Mucosa of descending colon (tissue), 3 donors: ENCODE measurements around the gene FSTL5. TPM values are rescaled to one million over a fixed set of nuclear protein-coding genes. Genes with fewer than 3 reads are reported as not detected.

Experiments
- ATAC-seq: fragments of 200-7000 bp; cut with Tn5 transposase; one replicate; pipeline ENCODE4 v1.9.1; 2020; ENCODE audit warnings: mild to moderate bottlenecking, moderate library complexity
- DNase-seq, 3 donors: peaks; one replicate each; pipeline ENCODE4 v3.0.0-alpha.2; 2020
- H3K36me3 ChIP-seq: fragments of 200-600 bp; one replicate; pipeline ENCODE4 v1.8.0; 2021; ENCODE audit warnings: low read depth, mild to moderate bottlenecking
- H3K4me1 ChIP-seq: fragments of 200-600 bp; one replicate; pipeline ENCODE4 v1.8.0; 2021; ENCODE audit warnings: low read depth, mild to moderate bottlenecking
- H3K4me3 ChIP-seq: fragments of 200-600 bp; one replicate; pipeline ENCODE4 v1.8.0; 2021; ENCODE audit warnings: mild to moderate bottlenecking
- H3K9me3 ChIP-seq: fragments of 200-600 bp; one replicate; pipeline ENCODE4 v1.8.0; 2021; ENCODE audit warnings: mild to moderate bottlenecking
- intact Hi-C, 2 donors: fragments of 100-400 bp; cut with DNase I in 1 of 2; cut with micrococcal nuclease in 1 of 2; formaldehyde crosslinking; loops; one replicate each; pipeline versions ENCODE4 v1.11.0 to v1.11.1; 2022; cut with DNase I, micrococcal nuclease
- total RNA-seq, 3 donors: library from RNA; stranded (reverse); fragmentation: NEBNext Ultra II Directional in 2 of 3; extraction: Animal tissue kit (Norgen Biotek cat#: 25700) in 2 of 3; gene quantifications; one replicate each; pipeline versions ENCODE4 v1.2.1 to v1.2.4, GENCODE V29; 2021 to 2023
- TF ChIP-seq, protein P1 (sequence below): fragments of 200-600 bp; IDR thresholded peaks from one replicate; pipeline ENCODE4 v1.8.0; 2022; ENCODE audit warnings: antibody characterized with exemption, mild to moderate bottlenecking
- donor health status: DM: no; HTN: no; CAD: no; lungs with moderate emphysema.
- donor health status: DM: no; HTN: no; CAD: no.
- donor health status: DM: no; HTN: yes; CAD: no.

Gene FSTL5
- total RNA-seq, 3 donors from 2014 or later = 1.8 TPM; not detected in 2

DNA sequence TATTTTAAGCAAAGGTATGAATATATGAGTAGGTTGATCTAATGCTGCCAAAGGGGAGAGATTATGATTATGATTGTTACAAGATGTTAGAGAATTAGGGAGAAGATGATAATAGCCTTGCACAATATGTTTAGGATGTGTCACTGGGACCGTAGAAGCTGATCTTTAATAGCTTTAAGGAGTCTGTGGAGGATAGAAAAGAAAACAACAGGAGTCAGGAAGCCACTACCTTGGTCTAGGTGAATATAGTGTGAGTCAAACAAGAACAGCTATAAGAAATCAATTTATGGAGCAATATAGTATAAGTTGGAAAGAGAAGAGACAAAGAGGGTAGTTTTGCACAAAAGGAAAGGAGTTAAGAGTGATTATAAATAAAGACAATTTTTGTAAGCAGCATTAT lies 232.7 kb downstream of the FSTL5 start:
- DNase-seq = no peak
- H3K4me3 ChIP-seq = no peak overlapping the region

DNA sequence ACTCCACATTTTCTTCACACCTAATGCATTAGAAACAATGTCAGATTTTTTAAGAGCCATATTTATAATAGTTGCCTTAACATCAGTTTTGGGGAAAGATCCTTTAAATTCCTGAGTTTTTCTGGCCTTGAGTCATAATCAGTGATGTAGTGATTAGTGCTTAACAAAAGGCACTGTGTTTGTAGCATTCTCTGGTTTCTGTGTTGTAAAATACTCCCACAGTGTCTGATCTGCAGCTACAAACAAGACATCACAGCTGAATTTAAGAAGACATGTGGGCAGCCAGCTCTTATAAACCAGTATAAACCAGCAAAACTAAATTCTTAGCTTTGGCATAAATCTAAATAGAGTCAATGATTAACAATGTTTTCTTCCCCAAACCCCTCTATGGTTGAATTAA lies 233.8 kb downstream of the FSTL5 start:
- intact Hi-C loops = no loop called here
- no peaks in the 10 kb centered on the region for H3K36me3 ChIP-seq
- no peaks in the 10 kb centered on the region for H3K4me1 ChIP-seq
- H3K4me3 ChIP-seq = no peak overlapping the region
- TF ChIP-seq, protein P1, sequence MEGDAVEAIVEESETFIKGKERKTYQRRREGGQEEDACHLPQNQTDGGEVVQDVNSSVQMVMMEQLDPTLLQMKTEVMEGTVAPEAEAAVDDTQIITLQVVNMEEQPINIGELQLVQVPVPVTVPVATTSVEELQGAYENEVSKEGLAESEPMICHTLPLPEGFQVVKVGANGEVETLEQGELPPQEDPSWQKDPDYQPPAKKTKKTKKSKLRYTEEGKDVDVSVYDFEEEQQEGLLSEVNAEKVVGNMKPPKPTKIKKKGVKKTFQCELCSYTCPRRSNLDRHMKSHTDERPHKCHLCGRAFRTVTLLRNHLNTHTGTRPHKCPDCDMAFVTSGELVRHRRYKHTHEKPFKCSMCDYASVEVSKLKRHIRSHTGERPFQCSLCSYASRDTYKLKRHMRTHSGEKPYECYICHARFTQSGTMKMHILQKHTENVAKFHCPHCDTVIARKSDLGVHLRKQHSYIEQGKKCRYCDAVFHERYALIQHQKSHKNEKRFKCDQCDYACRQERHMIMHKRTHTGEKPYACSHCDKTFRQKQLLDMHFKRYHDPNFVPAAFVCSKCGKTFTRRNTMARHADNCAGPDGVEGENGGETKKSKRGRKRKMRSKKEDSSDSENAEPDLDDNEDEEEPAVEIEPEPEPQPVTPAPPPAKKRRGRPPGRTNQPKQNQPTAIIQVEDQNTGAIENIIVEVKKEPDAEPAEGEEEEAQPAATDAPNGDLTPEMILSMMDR = no peak
- ATAC-seq (no peak), DNase-seq (no peak)
- H3K9me3 ChIP-seq = no peaks in the 10 kb centered on the region

More for the DNA sequence above, 232.7 kb downstream of the FSTL5 start:
- Histone ChIP-seq H3K9me3 (no peaks in the 10 kb centered on the region), H3K4me1 (no peaks in the 10 kb centered on the region), H3K36me3 (no peaks in the 10 kb centered on the region)
- TF ChIP-seq, protein P1 = no peak
- intact Hi-C loops = no loop called here
- ATAC-seq = no peak

DNA sequence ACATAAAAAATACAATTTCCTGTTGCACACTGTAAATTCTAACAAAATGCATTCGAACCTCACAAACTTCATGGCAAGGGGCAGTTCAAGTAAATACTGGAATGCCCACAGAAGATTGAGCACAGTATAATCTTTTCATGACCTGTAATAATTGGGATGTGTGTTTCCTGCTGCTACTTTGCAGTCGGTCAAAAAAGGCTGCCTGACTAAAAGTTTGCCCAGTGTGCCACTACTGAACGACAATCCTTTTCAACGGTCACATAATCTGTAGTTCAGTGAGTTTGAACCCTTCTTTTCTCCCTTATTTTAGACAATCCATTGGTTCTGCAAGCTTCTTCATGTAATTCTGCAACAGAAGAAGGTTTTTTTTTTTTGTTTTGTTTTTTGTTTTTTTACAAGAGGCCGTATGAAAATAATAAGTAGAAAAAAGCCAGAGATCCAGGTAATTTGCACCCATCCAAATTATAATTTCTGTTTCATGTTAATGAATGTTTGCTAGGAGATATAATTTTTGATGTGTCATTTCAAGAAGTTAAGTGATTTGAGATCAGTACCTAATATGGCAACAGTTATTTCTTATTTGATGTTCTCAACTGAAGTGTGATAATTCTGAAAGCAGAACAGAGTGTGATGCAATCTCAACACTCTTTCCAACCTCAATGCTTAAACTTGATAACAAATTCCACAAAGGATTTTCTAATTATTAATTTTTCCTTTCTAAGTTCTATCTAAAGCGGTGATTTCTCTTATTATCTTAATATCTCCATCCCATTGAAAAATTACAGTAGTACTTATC lies 237.6 kb downstream of the FSTL5 start:
- intact Hi-C loops = no loop called here
- Histone ChIP-seq H3K9me3 (no peaks in the 10 kb centered on the region), H3K4me3 (no peak overlapping the region), H3K4me1 (no peaks in the 10 kb centered on the region), H3K36me3 (no peaks in the 10 kb centered on the region)
- TF ChIP-seq, protein P1 = no peak
- ATAC-seq (no peak), DNase-seq (no peak)

DNA sequence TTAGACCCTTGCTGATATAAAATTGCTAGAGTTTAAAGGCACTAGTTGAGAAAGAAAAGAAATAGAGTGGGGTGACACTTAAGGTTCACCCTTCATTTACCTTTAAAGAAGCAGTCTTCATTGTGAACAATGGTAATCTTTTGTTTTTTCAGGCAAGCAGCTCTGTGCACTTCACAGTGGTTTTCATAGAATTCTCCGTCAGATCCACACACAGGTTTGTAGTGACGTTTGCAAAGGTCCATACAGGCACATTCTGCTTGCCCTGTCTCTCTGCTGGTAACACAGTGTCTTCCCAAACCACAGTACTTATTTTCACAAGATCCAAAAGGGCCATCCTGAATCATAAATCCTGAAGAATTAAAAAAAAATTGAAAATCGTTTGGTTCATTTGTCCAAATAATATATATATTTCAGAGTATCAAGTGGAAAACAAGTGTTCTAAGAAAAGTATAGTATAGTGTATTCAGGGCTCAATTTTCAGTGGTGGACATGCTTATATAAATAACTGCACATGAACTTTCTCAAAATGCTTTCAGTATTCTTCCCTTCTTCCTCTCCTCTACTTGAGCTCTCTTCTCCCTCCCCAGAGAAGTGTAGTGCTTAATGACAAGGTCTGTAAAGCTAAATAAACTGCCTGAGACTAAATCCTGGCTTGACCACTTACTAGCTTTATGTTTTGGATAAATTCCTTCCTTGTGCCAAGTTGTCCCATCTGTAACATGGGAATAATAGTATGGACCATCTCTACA lies 243.3 kb downstream of the FSTL5 start:
- ATAC-seq (no peak), DNase-seq (no peak)
- Histone ChIP-seq H3K36me3 (no peaks in the 10 kb centered on the region), H3K9me3 (no peaks in the 10 kb centered on the region), H3K4me1 (no peaks in the 10 kb centered on the region), H3K4me3 (no peak overlapping the region)
- intact Hi-C loops = no loop called here
- TF ChIP-seq, protein P1 = no peak

DNA sequence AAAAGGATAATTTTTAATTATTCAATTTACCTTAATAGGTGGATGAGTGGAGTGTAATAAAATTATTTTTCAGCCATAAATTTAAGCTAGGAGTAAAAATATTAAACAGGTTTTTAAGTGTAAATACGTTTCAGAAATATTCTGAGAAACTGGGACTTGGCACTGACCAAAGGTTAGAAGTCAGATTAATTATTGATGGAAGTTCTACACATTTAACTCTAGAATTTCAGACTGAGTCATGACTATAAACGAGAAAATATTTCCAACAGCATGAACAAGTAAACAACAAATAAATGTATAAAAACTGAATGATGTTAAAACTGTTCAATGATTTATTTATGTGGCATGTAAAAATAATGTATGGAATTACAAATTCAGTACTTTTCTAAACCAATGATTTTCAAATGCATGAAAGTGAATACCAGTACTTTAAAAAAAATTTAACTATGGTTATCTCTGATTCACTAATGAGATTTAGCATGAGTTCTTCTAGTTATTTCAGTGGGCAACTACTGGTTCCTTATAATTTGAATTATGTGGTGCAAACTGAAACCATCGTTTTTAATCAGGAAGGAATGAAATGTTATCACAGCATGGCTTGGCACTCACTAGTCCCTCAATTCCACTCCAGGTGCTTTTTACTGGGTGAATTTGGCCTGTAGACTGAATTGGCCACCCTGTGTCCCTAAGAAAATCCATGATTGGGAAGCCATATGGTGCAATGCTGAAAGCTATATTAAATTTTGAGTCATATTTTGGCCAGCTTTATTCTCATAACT lies 244.2 kb downstream of the FSTL5 start:
- H3K36me3 ChIP-seq = no peaks in the 10 kb centered on the region

More for the DNA sequence above, 244.2 kb downstream of the FSTL5 start:
- TF ChIP-seq, protein P1 = no peak
- DNase-seq (no peak), ATAC-seq (no peak)
- H3K4me3 ChIP-seq = no peak overlapping the region
- no peaks in the 10 kb centered on the region for H3K4me1 ChIP-seq
- intact Hi-C loops = no loop called here
- H3K9me3 ChIP-seq = no peaks in the 10 kb centered on the region
